H1 (cell line): ENCODE results near the gene EVI2A. TPM values are rescaled to one million over a fixed set of nuclear protein-coding genes. Genes with fewer than 3 reads are reported as not detected.

ENCODE experiments used
- CTCF ChIA-PET: fragments of 300-600 bp; sonication (Branson Sonifier 250); formaldehyde crosslinking; loops from one replicate; lab custom pipeline; 2021; ENCODE audit not compliant: partially characterized antibody; lab: Charles Lee
- POLR2A ChIA-PET: fragments of 300-600 bp; sonication (Branson Sonifier 250); formaldehyde crosslinking; loops from one replicate; lab custom pipeline; 2021; ENCODE audit warnings: inconsistent platforms; ENCODE audit not compliant: partially characterized antibody; lab: Charles Lee
- DNase-seq, 2 experiments: peaks; one replicate each; pipeline versions ENCODE4 v3.0.0 to v3.0.0-alpha.2; 2010 to 2022; ENCODE audit warnings: low spot score in 2 of 2, low read depth in 1 of 2, mixed read lengths in 1 of 2
- FAIRE-seq: peaks from 2 replicates; lab custom pipeline; 2011; peaks lifted over from hg19 to GRCh38; lab: Jason Lieb, UNC
- H2AFZ ChIP-seq: 2 replicates; pipeline ENCODE4 v1.8.1; 2012; ENCODE audit warnings: low read length, inconsistent platforms
- H2AK5ac ChIP-seq: 2 replicates; pipeline ENCODE4 v1.6.1; 2013; ENCODE audit warnings: low read depth, low read length
- H2BK120ac ChIP-seq: replicated peaks from 2 replicates; pipeline ENCODE3; 2013; ENCODE audit warnings: low read depth, low read length, inconsistent platforms
- H2BK12ac ChIP-seq: 2 replicates; pipeline ENCODE4 v1.6.1; 2013; ENCODE audit warnings: low read depth, low read length
- H2BK15ac ChIP-seq: 2 replicates; pipeline ENCODE4 v1.6.1; 2013; ENCODE audit warnings: low read length
- H2BK20ac ChIP-seq: 2 replicates; pipeline ENCODE4 v1.6.1; 2013; ENCODE audit warnings: low read length
- H2BK5ac ChIP-seq: 2 replicates; pipeline ENCODE4 v1.6.1; 2013; ENCODE audit warnings: low read depth, low read length
- H3K14ac ChIP-seq: 2 replicates; pipeline ENCODE4 v1.6.1; 2013; ENCODE audit warnings: inconsistent platforms; ENCODE audit not compliant: insufficient read length
- H3K18ac ChIP-seq: 2 replicates; pipeline ENCODE4 v1.6.1; 2013; ENCODE audit warnings: low read length; ENCODE audit errors: extremely low read depth
- H3K23ac ChIP-seq: 2 replicates; pipeline ENCODE4 v1.6.1; 2013; ENCODE audit warnings: inconsistent platforms; ENCODE audit not compliant: insufficient read length
- H3K23me2 ChIP-seq: 2 replicates; pipeline ENCODE4 v1.6.1; 2013; ENCODE audit warnings: low read depth, low read length
- H3K27ac ChIP-seq: 2 replicates; pipeline ENCODE4 v1.6.1; 2011; ENCODE audit warnings: low read depth, low read length, inconsistent platforms
- H3K27me3 ChIP-seq, 4 experiments: replicated peaks in 1 of 4; 1 replicate in 1 of 4; 2 replicates in 3 of 4; pipeline versions ENCODE4 v1.6.1 to v1.8.1; 2011 to 2013; ENCODE audit warnings: low read length in 3 of 4, mild to moderate bottlenecking in 3 of 4, inconsistent platforms in 2 of 4, mixed read lengths in 2 of 4, moderate library complexity in 1 of 4; ENCODE audit not compliant: control insufficient read depth in 3 of 4, insufficient read depth in 3 of 4; ENCODE audit errors: extremely low read depth in 1 of 4
- H3K36me3 ChIP-seq, 4 experiments: 2 replicates each; pipeline versions ENCODE4 v1.6.1 to v1.8.1; 2011 to 2013; ENCODE audit warnings: mild to moderate bottlenecking in 4 of 4, low read length in 3 of 4, moderate library complexity in 2 of 4, control low read depth in 1 of 4, inconsistent platforms in 1 of 4; ENCODE audit not compliant: insufficient read depth in 4 of 4, control insufficient read depth in 2 of 4
- H3K4ac ChIP-seq: replicated peaks from 2 replicates; pipeline ENCODE3; 2013; ENCODE audit warnings: low read length, low read depth, mixed read lengths, inconsistent platforms; ENCODE audit not compliant: insufficient read length
- H3K4me1 ChIP-seq, 4 experiments: replicated peaks in 1 of 4; 1 replicate in 1 of 4; 2 replicates in 3 of 4; pipeline versions ENCODE4 v1.6.1 to v1.8.1; 2011 to 2013; ENCODE audit warnings: low read length in 3 of 4, inconsistent platforms in 2 of 4, mixed read lengths in 1 of 4; ENCODE audit not compliant: insufficient read depth in 4 of 4, control insufficient read depth in 3 of 4
- H3K4me2 ChIP-seq, 2 experiments: 2 replicates each; pipeline versions ENCODE4 v1.6.1 to v1.8.1; 2011 to 2013; ENCODE audit warnings: low read depth in 2 of 2, low read length in 2 of 2, control low read depth in 1 of 2, inconsistent platforms in 1 of 2, mild to moderate bottlenecking in 1 of 2; ENCODE audit not compliant: insufficient read depth in 1 of 2
- H3K4me3 ChIP-seq, 4 experiments: fragments of 200-600, 300-600 bp in 1 of 4; sonication (generic), shearing (Covaris generic), sonication (Bioruptor Twin) in 1 of 4; 2 replicates each; pipeline versions ENCODE4 v1.5.1 to v1.8.1; 2011 to 2016; ENCODE audit warnings: low read length in 4 of 4, low read depth in 3 of 4, control low read depth in 2 of 4, inconsistent platforms in 2 of 4, mild to moderate bottlenecking in 2 of 4, mixed read lengths in 1 of 4, moderate library complexity in 1 of 4; ENCODE audit not compliant: insufficient read depth in 2 of 4; ENCODE audit errors: extremely low read depth in 1 of 4
- H3K56ac ChIP-seq: replicated peaks from 2 replicates; pipeline ENCODE3; 2013; ENCODE audit warnings: low read depth, mild to moderate bottlenecking, mixed read lengths, low read length, inconsistent platforms; ENCODE audit not compliant: insufficient read length
- H3K79me1 ChIP-seq: 2 replicates; pipeline ENCODE4 v1.6.1; 2013; ENCODE audit warnings: low read depth, low read length, control low read depth
- H3K79me2 ChIP-seq, 2 experiments: 2 replicates each; pipeline versions ENCODE4 v1.6.1 to v1.8.1; 2012 to 2013; ENCODE audit warnings: low read length in 2 of 2, mild to moderate bottlenecking in 2 of 2, inconsistent platforms in 1 of 2; ENCODE audit not compliant: insufficient read depth in 2 of 2, control insufficient read depth in 1 of 2
- H3K9ac ChIP-seq, 4 experiments: replicated peaks in 1 of 4; 1 replicate in 1 of 4; 2 replicates in 3 of 4; pipeline versions ENCODE4 v1.6.1 to v1.8.1; 2011 to 2013; ENCODE audit warnings: low read depth in 3 of 4, low read length in 3 of 4, control low read depth in 2 of 4, mild to moderate bottlenecking in 2 of 4, moderate library complexity in 2 of 4, inconsistent platforms in 1 of 4; ENCODE audit errors: extremely low read depth in 1 of 4
- H3K9me3 ChIP-seq, 2 experiments: 2 replicates each; pipeline versions ENCODE4 v1.6.1 to v1.8.1; 2012 to 2013; ENCODE audit warnings: mild to moderate bottlenecking in 2 of 2, moderate library complexity in 2 of 2, control low read depth in 1 of 2, inconsistent platforms in 1 of 2, low read depth in 1 of 2, low read length in 1 of 2, mixed read lengths in 1 of 2; ENCODE audit not compliant: insufficient read depth in 2 of 2
- H4K20me1 ChIP-seq, 2 experiments: replicated peaks in 1 of 2; 2 replicates each; pipeline versions ENCODE3 to v1.8.1; 2011 to 2013; ENCODE audit warnings: inconsistent platforms in 2 of 2, low read length in 2 of 2, mild to moderate bottlenecking in 1 of 2; ENCODE audit not compliant: insufficient read depth in 2 of 2, control insufficient read depth in 1 of 2
- H4K5ac ChIP-seq: 2 replicates; pipeline ENCODE4 v1.6.1; 2013; ENCODE audit warnings: low read length, low read depth, mixed read lengths, inconsistent platforms; ENCODE audit not compliant: insufficient read length
- H4K8ac ChIP-seq: 2 replicates; pipeline ENCODE4 v1.8.0; 2013; ENCODE audit warnings: mild to moderate bottlenecking, moderate library complexity, low read length, inconsistent platforms; ENCODE audit not compliant: insufficient read depth; ENCODE audit errors: extremely low read depth
- H4K91ac ChIP-seq: replicated peaks from 2 replicates; pipeline ENCODE3; 2013; ENCODE audit warnings: low read length, mixed read lengths, inconsistent platforms; ENCODE audit not compliant: insufficient read length
- ASH2L ChIP-seq: fragments of 200-600, 300-600 bp; sonication (generic); IDR thresholded peaks from one replicate; pipeline ENCODE4 v1.7.1; 2017; ENCODE audit warnings: low read length
- BACH1 ChIP-seq: IDR thresholded peaks from 2 replicates; pipeline ENCODE4 v1.6.1; 2012; ENCODE audit warnings: low read length, improper control_type of control experiment
- CREB1 ChIP-seq: IDR thresholded peaks from 2 replicates; pipeline ENCODE4 v1.6.1; 2012; ENCODE audit warnings: inconsistent platforms
- JUND ChIP-seq: IDR thresholded peaks from 2 replicates; pipeline ENCODE4 v1.6.1; 2011; ENCODE audit warnings: mild to moderate bottlenecking, improper control_type of control experiment, low read length
- PHF8 ChIP-seq: fragments of 200-600 bp; sonication (generic); conservative IDR thresholded peaks from 2 replicates; pipeline ENCODE4 v1.7.1; 2012; ENCODE audit warnings: low read depth, mild to moderate bottlenecking, inconsistent platforms, low read length, moderate library complexity
- RFX5 ChIP-seq: IDR thresholded peaks from 2 replicates; pipeline ENCODE4 v1.6.1; 2011; ENCODE audit warnings: low read depth, low read length, improper control_type of control experiment, borderline replicate concordance
- RNF2 ChIP-seq: fragments of 200-900, 300-1000 bp; sonication (generic); IDR thresholded peaks from 2 replicates; pipeline ENCODE4 v1.7.1; 2016; ENCODE audit warnings: borderline replicate concordance, low read depth, mild to moderate bottlenecking, antibody characterized with exemption, low read length; ENCODE audit not compliant: poor library complexity, severe bottlenecking; ENCODE audit errors: missing control alignments
- SAP30 ChIP-seq: fragments of 300-600 bp; sonication (generic); IDR thresholded peaks from 2 replicates; pipeline ENCODE4 v1.7.1; 2012; ENCODE audit warnings: low read length, moderate library complexity, mild to moderate bottlenecking, inconsistent platforms; ENCODE audit not compliant: insufficient read depth, insufficient replicate concordance
- SUZ12 ChIP-seq: fragments of 200-600 bp; sonication (generic); IDR thresholded peaks from 2 replicates; pipeline ENCODE4 v1.6.1; 2012; ENCODE audit warnings: mild to moderate bottlenecking, inconsistent platforms, low read length, moderate library complexity, mixed read lengths
- TBP ChIP-seq: IDR thresholded peaks from 2 replicates; pipeline ENCODE4 v1.6.1; 2011; ENCODE audit warnings: low read depth, low read length, improper control_type of control experiment
- ZNF274 ChIP-seq: IDR thresholded peaks from 2 replicates; pipeline ENCODE4 v1.7.0; 2012; ENCODE audit warnings: low read length, borderline replicate concordance; ENCODE audit errors: extremely low read depth
- polyA plus RNA-seq, 7 experiments: library from polyadenylated mRNA; depleted of rRNA in 3 of 7; stranded (reverse) in 5 of 7; unstranded in 2 of 7; fragments of >200 nt in 5 of 7; fragments of 200-250 nt in 2 of 7; gene quantifications; 1 replicate in 5 of 7; 2 replicates in 1 of 7; 4 replicates in 1 of 7; pipeline versions ENCODE4 v1.2.1 to v1.2.3, GENCODE V29; 2011 to 2013; ENCODE audit warnings: missing spikeins in 2 of 7, mixed read lengths in 2 of 7
- total RNA-seq: library from RNA; stranded (reverse); fragmentation: NEBNext Ultra II Directional; extraction: Animal tissue kit (Norgen Biotek cat#: 25700); gene quantifications from 2 replicates; pipeline ENCODE4 v1.2.1, GENCODE V29; 2021

Gene EVI2A
- total and polyA plus RNA-seq, 2 of the 8 experiments (the other 6 are each of a cell fraction or from before 2014, with no cell fraction given): not detected

DNA sequence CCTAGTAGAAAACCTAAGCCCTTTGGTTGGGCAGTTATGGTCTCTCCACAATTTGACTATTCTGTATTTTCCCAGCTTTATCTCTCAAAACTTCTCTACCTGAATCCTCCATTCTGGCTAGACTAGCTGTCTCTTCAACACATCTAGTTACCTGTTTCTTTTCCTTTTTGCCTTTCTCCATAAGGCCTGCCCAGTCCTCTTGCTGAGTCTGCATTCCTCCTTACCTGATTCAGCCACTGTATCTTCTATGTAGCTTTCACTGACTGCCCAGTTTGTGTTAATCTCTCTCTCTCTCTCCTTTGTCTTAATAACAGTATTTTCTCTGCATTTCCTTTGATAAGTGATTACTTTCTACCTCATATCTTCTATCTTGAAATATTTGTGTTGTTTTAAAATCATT lies 2.1 kb upstream of the EVI2A start:
- Histone ChIP-seq H3K4me1 (no peaks in the 10 kb centered on the region), H2BK20ac (no peak overlapping the region), H3K9me3 (no peaks in the 10 kb centered on the region), H2BK5ac (no peak overlapping the region), H4K91ac (no peak overlapping the region), H3K9ac (no peak overlapping the region), H2AK5ac (no peak overlapping the region), H4K20me1 (no peaks in the 10 kb centered on the region), H3K36me3 (peaks cover 2 to 10% (median 3%) of the 10 kb centered on the region in 4 experiments; a peak in 4 of 8 replicates), H4K8ac (no peak overlapping the region), H3K14ac (no peak overlapping the region), H3K4me2 (no peak overlapping the region), H3K27me3 (no peaks in the 10 kb centered on the region), H3K27ac (no peak overlapping the region), H2AFZ (no peak overlapping the region), H2BK15ac (no peak overlapping the region), H3K4ac (no peak overlapping the region), H4K5ac (no peak overlapping the region), H2BK120ac (no peak overlapping the region), H2BK12ac (no peak overlapping the region), H3K23me2 (no peaks in the 10 kb centered on the region), H3K79me2 (no peaks in the 10 kb centered on the region), H3K18ac (no peak overlapping the region), H3K79me1 (no peaks in the 10 kb centered on the region), H3K23ac (no peak overlapping the region), H3K4me3 (no peak overlapping the region), H3K56ac (no peak overlapping the region)
- CTCF ChIA-PET: interaction anchor here (0.6 kb wide), 1 partner anchor 37 kb away, joined by 3 read pairs; no protein-coding TSS in a partner anchor
- FAIRE-seq (no peak), DNase-seq (no peak)
- POLR2A ChIA-PET: no interaction called here
- TF ChIP-seq RNF2 (no peak), PHF8 (no peak), BACH1 (no peak), SUZ12 (no peak), TBP (no peak), RFX5 (no peak), ZNF274 (no peak), JUND (no peak), SAP30 (no peak), CREB1 (no peak), ASH2L (no peak)
